Endothelial cell of umbilical vein (primary cell): ENCODE results near the gene B3GALNT1.

Experiments
- CTCF ChIP-seq, 2 donors: IDR thresholded peaks; 1 replicate in 1 of 2; 2 replicates in 1 of 2; pipeline ENCODE4 v1.5.1; 2011; ENCODE audit warnings: low read length in 2 of 2, mild to moderate bottlenecking in 2 of 2, moderate library complexity in 2 of 2, control low read depth in 1 of 2, inconsistent platforms in 1 of 2, low read depth in 1 of 2; ENCODE audit not compliant: insufficient read depth in 1 of 2; ENCODE audit errors: extremely low read depth in 1 of 2
- EZH2 ChIP-seq: IDR thresholded peaks from 2 replicates; pipeline ENCODE4 v1.6.1; 2012; ENCODE audit warnings: borderline replicate concordance, low read depth, mild to moderate bottlenecking, moderate library complexity, low read length, inconsistent platforms; ENCODE audit not compliant: severe bottlenecking
- MAX ChIP-seq: IDR thresholded peaks from 2 replicates; pipeline ENCODE4 v1.6.1; 2011; ENCODE audit not compliant: insufficient read depth, insufficient read length
- POLR2A ChIP-seq: IDR thresholded peaks from 2 replicates; pipeline ENCODE4 v1.6.1; 2012; ENCODE audit warnings: low read depth, mild to moderate bottlenecking, control low read depth, low read length

GRCh38 chr3:161054860-161055604, 50.1 kb downstream of the B3GALNT1 start:
- no peak for TF ChIP-seq POLR2A
- TF ChIP-seq CTCF (IDR thresholded peaks at IDR 0.05; ENCODE audit: extremely low read depth in 1 of 2, insufficient read depth in 1 of 2, low read depth in 1 of 2, low read length in 2 of 2), result no peak
- TF ChIP-seq EZH2, result no peak
- no peak for TF ChIP-seq MAX
